WTC11 (cell line): Measurements from ENCODE around the gene LIMS1. TPM values are rescaled to one million over a fixed set of nuclear protein-coding genes. Genes with fewer than 3 reads are reported as not detected.
"Not testable (repeated sequence)": the region's sequence is repeated elsewhere in the genome, so short reads cannot be mapped to it uniquely, and the experiment has no call there.

Source experiments
- ATAC-seq: fragments of 200-7000 bp; cut with Tn5 transposase; 2 replicates; pipeline ENCODE4 v1.10.0; 2021; ENCODE audit warnings: mild to moderate bottlenecking, moderate library complexity
- CTCF ChIA-PET: fragments of 300-600 bp; sonication (Branson Sonifier 250); formaldehyde crosslinking; loops from one replicate; lab custom pipeline; 2021; ENCODE audit warnings: antibody characterized with exemption; lab: Charles Lee
- POLR2A ChIA-PET: fragments of 350-600 bp; sonication (Branson Sonifier 250); formaldehyde crosslinking; loops from one replicate; lab custom pipeline; 2021; ENCODE audit warnings: antibody characterized with exemption; lab: Charles Lee
- DNase-seq: peaks from one replicate; pipeline ENCODE4 v3.0.0; 2021; ENCODE audit warnings: low spot score
- H3K27ac Mint-ChIP-seq: 2 replicates; pipeline ENCODE4 v1.8.0; 2021; ENCODE audit warnings: mixed read lengths
- H3K27me3 Mint-ChIP-seq: 2 replicates; pipeline ENCODE4 v1.8.0; 2021; ENCODE audit warnings: low read depth, mild to moderate bottlenecking, moderate library complexity, mixed read lengths
- H3K36me3 Mint-ChIP-seq: 2 replicates; pipeline ENCODE4 v1.8.0; 2021; ENCODE audit warnings: mixed read lengths
- H3K4me1 Mint-ChIP-seq: 2 replicates; pipeline ENCODE4 v1.8.0; 2022; ENCODE audit warnings: mixed read lengths
- H3K4me3 Mint-ChIP-seq: 2 replicates; pipeline ENCODE4 v1.8.0; 2021; ENCODE audit warnings: mild to moderate bottlenecking, moderate library complexity, mixed read lengths
- H3K9me3 Mint-ChIP-seq: 2 replicates; pipeline ENCODE4 v1.8.0; 2021; ENCODE audit warnings: mixed read lengths
- MYBL2 ChIP-seq: sonication (generic); formaldehyde crosslinking; IDR thresholded peaks from 2 replicates; pipeline ENCODE4 v1.8.1; 2023; ENCODE audit warnings: mild to moderate bottlenecking, moderate library complexity, missing genetic modification reagents
- NR1H2 ChIP-seq: sonication (generic); formaldehyde crosslinking; IDR thresholded peaks from 2 replicates; pipeline ENCODE4 v1.9.0; 2021; ENCODE audit warnings: mild to moderate bottlenecking, moderate library complexity, missing genetic modification reagents
- TEAD1 ChIP-seq: sonication (generic); formaldehyde crosslinking; IDR thresholded peaks from 2 replicates; pipeline ENCODE4 v1.8.0; 2022; ENCODE audit warnings: mild to moderate bottlenecking, missing genetic modification reagents
- TEAD4 ChIP-seq: sonication (generic); formaldehyde crosslinking; IDR thresholded peaks from 2 replicates; pipeline ENCODE4 v1.8.0; 2022; ENCODE audit warnings: mild to moderate bottlenecking, missing genetic modification reagents
- ZNF138 ChIP-seq: sonication (generic); formaldehyde crosslinking; conservative IDR thresholded peaks from 2 replicates; pipeline ENCODE4 v1.8.1; 2022; ENCODE audit warnings: mild to moderate bottlenecking, moderate library complexity, missing genetic modification reagents
- ZNF263 ChIP-seq: sonication (generic); formaldehyde crosslinking; IDR thresholded peaks from 2 replicates; pipeline ENCODE4 v1.8.1; 2022; ENCODE audit warnings: low read depth, mild to moderate bottlenecking, moderate library complexity, missing genetic modification reagents
- total RNA-seq: library from RNA; stranded (reverse); gene quantifications from 3 replicates; pipeline ENCODE4 v1.2.3, GENCODE V29; 2021
- TF ChIP-seq, protein P1 (sequence below): fragments of 250-450 bp; sonication (Bioruptor Pico); IDR thresholded peaks from 2 replicates; pipeline ENCODE4 v1.9.0; 2021; ENCODE audit warnings: mild to moderate bottlenecking, borderline replicate concordance
- TF ChIP-seq, protein P2 (sequence below): sonication (generic); formaldehyde crosslinking; IDR thresholded peaks from 2 replicates; pipeline ENCODE4 v1.8.1; 2022; ENCODE audit warnings: mild to moderate bottlenecking, moderate library complexity, missing genetic modification reagents
- TF ChIP-seq, protein P3 (sequence below): sonication (generic); formaldehyde crosslinking; IDR thresholded peaks from 2 replicates; pipeline ENCODE4 v1.8.1; 2022; ENCODE audit warnings: mild to moderate bottlenecking, missing genetic modification reagents, moderate library complexity, borderline replicate concordance
- TF ChIP-seq, protein P4 (sequence below): sonication (generic); formaldehyde crosslinking; IDR thresholded peaks from 2 replicates; pipeline ENCODE4 v1.8.1; 2023; ENCODE audit warnings: mild to moderate bottlenecking, moderate library complexity, missing genetic modification reagents
- TF ChIP-seq, protein P5 (sequence below): sonication (generic); formaldehyde crosslinking; IDR thresholded peaks from 2 replicates; pipeline ENCODE4 v1.8.0; 2022; ENCODE audit warnings: mild to moderate bottlenecking, missing genetic modification reagents
- TF ChIP-seq, protein P6 (sequence below): fragments of 250-450 bp; sonication (Bioruptor Pico); IDR thresholded peaks from 2 replicates; pipeline ENCODE4 v2.1.2; 2022; ENCODE audit warnings: mild to moderate bottlenecking, moderate library complexity
- TF ChIP-seq, protein P7 (sequence below): sonication (generic); formaldehyde crosslinking; conservative IDR thresholded peaks from 2 replicates; pipeline ENCODE4 v1.8.1; 2023; ENCODE audit warnings: mild to moderate bottlenecking, low read depth, missing genetic modification reagents, moderate library complexity

The LIMS1 gene
- total RNA-seq, 1 experiment from 2014 or later = 50.6 TPM

DNA sequence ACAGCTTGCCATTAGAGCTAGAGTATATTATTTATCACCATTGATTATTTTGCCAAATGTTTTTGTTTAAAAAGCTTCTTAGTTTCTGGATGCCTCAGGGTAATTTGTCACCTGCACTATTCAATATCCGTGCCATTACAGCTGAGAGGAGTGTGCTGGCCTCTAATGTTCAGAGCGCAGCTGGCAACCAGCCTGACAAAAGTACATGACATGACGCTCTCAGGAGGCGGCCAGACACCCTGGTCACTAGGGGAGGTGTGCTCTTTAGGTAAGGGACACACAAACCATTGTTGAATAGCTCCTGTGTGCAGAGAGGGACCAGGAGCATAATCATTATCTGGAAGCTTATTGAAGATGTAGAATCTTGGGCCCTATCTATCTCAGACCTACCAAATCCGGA is 20.3 kb downstream of the LIMS1 start (continued):
- TF ChIP-seq, protein P1, sequence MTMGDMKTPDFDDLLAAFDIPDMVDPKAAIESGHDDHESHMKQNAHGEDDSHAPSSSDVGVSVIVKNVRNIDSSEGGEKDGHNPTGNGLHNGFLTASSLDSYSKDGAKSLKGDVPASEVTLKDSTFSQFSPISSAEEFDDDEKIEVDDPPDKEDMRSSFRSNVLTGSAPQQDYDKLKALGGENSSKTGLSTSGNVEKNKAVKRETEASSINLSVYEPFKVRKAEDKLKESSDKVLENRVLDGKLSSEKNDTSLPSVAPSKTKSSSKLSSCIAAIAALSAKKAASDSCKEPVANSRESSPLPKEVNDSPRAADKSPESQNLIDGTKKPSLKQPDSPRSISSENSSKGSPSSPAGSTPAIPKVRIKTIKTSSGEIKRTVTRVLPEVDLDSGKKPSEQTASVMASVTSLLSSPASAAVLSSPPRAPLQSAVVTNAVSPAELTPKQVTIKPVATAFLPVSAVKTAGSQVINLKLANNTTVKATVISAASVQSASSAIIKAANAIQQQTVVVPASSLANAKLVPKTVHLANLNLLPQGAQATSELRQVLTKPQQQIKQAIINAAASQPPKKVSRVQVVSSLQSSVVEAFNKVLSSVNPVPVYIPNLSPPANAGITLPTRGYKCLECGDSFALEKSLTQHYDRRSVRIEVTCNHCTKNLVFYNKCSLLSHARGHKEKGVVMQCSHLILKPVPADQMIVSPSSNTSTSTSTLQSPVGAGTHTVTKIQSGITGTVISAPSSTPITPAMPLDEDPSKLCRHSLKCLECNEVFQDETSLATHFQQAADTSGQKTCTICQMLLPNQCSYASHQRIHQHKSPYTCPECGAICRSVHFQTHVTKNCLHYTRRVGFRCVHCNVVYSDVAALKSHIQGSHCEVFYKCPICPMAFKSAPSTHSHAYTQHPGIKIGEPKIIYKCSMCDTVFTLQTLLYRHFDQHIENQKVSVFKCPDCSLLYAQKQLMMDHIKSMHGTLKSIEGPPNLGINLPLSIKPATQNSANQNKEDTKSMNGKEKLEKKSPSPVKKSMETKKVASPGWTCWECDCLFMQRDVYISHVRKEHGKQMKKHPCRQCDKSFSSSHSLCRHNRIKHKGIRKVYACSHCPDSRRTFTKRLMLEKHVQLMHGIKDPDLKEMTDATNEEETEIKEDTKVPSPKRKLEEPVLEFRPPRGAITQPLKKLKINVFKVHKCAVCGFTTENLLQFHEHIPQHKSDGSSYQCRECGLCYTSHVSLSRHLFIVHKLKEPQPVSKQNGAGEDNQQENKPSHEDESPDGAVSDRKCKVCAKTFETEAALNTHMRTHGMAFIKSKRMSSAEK (CRISPR knock-in tag) = no peak
- TF ChIP-seq ZNF263 (CRISPR knock-in tag) = no peak

DNA sequence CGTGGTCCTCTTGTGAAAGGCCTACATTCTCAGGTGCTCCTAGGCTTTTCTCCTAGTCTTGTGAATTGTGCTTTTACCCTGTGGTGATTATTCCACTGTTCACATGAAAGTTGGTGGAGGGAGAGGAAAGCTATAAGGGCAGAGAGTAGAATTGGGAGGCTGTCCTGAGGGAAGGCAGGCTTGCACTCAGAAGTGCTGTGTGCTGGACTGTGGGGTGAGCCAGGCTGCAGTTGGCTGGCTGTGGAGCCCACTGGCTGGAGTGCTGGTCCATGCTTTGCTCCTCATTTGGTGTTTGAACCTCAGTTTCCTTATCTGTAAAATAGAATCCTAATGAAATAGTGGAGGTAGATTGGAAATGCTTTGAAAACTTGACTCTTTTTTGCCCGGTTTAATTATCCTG is 21.3 kb downstream of the LIMS1 start:
- POLR2A ChIA-PET = no interaction called here
- H3K4me1 Mint-ChIP-seq = peaks cover 29% of the 10 kb centered on the region
- TF ChIP-seq, protein P2, sequence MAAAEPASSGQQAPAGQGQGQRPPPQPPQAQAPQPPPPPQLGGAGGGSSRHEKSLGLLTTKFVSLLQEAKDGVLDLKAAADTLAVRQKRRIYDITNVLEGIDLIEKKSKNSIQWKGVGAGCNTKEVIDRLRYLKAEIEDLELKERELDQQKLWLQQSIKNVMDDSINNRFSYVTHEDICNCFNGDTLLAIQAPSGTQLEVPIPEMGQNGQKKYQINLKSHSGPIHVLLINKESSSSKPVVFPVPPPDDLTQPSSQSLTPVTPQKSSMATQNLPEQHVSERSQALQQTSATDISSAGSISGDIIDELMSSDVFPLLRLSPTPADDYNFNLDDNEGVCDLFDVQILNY (CRISPR knock-in tag) = no peak
- TF ChIP-seq ZNF138 (CRISPR knock-in tag) (no peak), TEAD1 (CRISPR knock-in tag) (no peak), MYBL2 (no peak), TEAD4 (no peak), NR1H2 (no peak)
- TF ChIP-seq, protein P3, sequence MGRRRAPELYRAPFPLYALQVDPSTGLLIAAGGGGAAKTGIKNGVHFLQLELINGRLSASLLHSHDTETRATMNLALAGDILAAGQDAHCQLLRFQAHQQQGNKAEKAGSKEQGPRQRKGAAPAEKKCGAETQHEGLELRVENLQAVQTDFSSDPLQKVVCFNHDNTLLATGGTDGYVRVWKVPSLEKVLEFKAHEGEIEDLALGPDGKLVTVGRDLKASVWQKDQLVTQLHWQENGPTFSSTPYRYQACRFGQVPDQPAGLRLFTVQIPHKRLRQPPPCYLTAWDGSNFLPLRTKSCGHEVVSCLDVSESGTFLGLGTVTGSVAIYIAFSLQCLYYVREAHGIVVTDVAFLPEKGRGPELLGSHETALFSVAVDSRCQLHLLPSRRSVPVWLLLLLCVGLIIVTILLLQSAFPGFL (CRISPR knock-in tag) = no peak
- TF ChIP-seq, protein P4, sequence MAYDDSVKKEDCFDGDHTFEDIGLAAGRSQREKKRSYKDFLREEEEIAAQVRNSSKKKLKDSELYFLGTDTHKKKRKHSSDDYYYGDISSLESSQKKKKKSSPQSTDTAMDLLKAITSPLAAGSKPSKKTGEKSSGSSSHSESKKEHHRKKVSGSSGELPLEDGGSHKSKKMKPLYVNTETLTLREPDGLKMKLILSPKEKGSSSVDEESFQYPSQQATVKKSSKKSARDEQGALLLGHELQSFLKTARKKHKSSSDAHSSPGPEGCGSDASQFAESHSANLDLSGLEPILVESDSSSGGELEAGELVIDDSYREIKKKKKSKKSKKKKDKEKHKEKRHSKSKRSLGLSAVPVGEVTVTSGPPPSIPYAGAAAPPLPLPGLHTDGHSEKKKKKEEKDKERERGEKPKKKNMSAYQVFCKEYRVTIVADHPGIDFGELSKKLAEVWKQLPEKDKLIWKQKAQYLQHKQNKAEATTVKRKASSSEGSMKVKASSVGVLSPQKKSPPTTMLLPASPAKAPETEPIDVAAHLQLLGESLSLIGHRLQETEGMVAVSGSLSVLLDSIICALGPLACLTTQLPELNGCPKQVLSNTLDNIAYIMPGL (CRISPR knock-in tag) = no peak
- TF ChIP-seq, protein P5, sequence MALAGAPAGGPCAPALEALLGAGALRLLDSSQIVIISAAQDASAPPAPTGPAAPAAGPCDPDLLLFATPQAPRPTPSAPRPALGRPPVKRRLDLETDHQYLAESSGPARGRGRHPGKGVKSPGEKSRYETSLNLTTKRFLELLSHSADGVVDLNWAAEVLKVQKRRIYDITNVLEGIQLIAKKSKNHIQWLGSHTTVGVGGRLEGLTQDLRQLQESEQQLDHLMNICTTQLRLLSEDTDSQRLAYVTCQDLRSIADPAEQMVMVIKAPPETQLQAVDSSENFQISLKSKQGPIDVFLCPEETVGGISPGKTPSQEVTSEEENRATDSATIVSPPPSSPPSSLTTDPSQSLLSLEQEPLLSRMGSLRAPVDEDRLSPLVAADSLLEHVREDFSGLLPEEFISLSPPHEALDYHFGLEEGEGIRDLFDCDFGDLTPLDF (CRISPR knock-in tag) = no peak
- TF ChIP-seq, protein P6, sequence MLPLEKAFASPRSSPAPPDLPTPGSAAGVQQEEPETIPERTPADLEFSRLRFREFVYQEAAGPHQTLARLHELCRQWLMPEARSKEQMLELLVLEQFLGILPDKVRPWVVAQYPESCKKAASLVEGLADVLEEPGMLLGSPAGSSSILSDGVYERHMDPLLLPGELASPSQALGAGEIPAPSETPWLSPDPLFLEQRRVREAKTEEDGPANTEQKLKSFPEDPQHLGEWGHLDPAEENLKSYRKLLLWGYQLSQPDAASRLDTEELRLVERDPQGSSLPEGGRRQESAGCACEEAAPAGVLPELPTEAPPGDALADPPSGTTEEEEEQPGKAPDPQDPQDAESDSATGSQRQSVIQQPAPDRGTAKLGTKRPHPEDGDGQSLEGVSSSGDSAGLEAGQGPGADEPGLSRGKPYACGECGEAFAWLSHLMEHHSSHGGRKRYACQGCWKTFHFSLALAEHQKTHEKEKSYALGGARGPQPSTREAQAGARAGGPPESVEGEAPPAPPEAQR (CRISPR knock-in tag) = no peak
- TF ChIP-seq, protein P7, sequence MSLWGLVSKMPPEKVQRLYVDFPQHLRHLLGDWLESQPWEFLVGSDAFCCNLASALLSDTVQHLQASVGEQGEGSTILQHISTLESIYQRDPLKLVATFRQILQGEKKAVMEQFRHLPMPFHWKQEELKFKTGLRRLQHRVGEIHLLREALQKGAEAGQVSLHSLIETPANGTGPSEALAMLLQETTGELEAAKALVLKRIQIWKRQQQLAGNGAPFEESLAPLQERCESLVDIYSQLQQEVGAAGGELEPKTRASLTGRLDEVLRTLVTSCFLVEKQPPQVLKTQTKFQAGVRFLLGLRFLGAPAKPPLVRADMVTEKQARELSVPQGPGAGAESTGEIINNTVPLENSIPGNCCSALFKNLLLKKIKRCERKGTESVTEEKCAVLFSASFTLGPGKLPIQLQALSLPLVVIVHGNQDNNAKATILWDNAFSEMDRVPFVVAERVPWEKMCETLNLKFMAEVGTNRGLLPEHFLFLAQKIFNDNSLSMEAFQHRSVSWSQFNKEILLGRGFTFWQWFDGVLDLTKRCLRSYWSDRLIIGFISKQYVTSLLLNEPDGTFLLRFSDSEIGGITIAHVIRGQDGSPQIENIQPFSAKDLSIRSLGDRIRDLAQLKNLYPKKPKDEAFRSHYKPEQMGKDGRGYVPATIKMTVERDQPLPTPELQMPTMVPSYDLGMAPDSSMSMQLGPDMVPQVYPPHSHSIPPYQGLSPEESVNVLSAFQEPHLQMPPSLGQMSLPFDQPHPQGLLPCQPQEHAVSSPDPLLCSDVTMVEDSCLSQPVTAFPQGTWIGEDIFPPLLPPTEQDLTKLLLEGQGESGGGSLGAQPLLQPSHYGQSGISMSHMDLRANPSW (CRISPR knock-in tag) = no peak
- TF ChIP-seq, all 79 proteins: peak for 0
- Mint-ChIP-seq H3K27me3 (no peaks in the 10 kb centered on the region), H3K36me3 (no peaks in the 10 kb centered on the region), H3K27ac (no peak overlapping the region), H3K9me3 (no peaks in the 10 kb centered on the region), H3K4me3 (no peak overlapping the region)
- DNase-seq = no peak
- CTCF ChIA-PET = no interaction called here
- no peak for ATAC-seq

DNA sequence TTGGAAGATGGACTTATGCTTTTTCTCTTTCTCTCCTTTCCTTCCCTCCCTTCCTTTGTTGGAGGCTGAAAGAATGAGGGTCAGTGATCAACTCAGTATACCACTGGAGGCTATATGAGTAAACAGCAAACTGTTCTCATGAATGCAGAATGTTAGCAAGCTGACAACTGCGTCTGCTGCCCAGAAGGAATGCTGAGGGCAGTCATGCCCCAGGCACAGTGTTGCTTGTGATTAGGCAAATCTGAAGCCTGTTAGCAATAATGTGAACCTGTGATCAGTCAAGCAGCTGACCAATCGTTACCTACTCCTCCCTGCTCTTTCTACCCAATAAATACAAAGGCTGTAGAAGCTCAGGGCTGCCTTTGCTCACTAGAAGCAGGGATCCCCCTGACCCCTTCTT is 22.3 kb downstream of the LIMS1 start:
- ATAC-seq, POLR2A ChIA-PET, H3K36me3 Mint-ChIP-seq, H3K4me3 Mint-ChIP-seq, H3K27ac Mint-ChIP-seq, H3K9me3 Mint-ChIP-seq, DNase-seq, H3K27me3 Mint-ChIP-seq: not testable (repeated sequence)
- CTCF ChIA-PET = interaction anchor here (1.2 kb wide), 1 partner anchor 79 kb away, joined by 3 read pairs; no protein-coding TSS in a partner anchor
- H3K4me1 Mint-ChIP-seq = peaks cover 31% of the 10 kb centered on the region
